Measurements from ENCODE around the gene C8A.

C8A gene

DNA sequence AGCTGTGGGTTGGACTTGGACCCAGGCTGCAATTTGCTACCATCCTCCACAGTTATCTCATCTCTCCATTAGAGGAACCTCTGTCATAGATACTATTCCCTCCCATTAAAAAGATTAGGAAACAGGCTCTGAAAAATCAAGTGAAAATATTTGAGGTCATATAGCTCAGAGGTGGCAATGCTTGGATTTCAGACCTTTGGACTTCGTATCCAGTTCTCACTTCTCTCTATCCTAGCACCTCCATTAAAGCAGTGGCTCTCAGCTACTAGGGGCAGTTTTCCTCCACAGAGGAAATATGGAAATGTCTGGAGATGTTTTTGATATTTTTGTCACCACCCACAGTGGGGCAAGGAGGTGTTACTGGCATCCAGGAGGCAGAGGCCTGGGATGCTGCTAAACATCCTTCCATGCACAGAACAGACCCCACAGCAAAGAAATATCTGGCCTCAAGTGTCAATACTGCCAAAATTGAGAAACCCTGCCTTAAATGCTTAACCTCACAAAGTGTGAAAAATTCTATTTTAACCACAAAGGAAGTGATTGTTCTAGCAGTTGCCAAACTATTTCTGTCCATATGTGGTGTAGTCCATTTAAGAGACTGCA lies 54.1 kb downstream of the C8A start:
- H3K27me3 Mint-ChIP-seq = peaks cover 4 to 23% of the 10 kb centered on the region in 2 donors
- no peak overlapping the region for H3K4me3 Mint-ChIP-seq
- no peaks in the 10 kb centered on the region for H3K9me3 Mint-ChIP-seq
- peak overlapping the region; percentile 15 to 35 for H3K27ac Mint-ChIP-seq
- peaks cover 1 to 14% of the 10 kb centered on the region in 2 donors for H3K4me1 Mint-ChIP-seq (ENCODE audit: low read depth in 2 of 2)
- DNase-seq = no peak
- H3K36me3 Mint-ChIP-seq (ENCODE audit: insufficient read depth) = peaks cover 4% of the 10 kb centered on the region
- ATAC-seq (replicated peaks) = no peak

DNA sequence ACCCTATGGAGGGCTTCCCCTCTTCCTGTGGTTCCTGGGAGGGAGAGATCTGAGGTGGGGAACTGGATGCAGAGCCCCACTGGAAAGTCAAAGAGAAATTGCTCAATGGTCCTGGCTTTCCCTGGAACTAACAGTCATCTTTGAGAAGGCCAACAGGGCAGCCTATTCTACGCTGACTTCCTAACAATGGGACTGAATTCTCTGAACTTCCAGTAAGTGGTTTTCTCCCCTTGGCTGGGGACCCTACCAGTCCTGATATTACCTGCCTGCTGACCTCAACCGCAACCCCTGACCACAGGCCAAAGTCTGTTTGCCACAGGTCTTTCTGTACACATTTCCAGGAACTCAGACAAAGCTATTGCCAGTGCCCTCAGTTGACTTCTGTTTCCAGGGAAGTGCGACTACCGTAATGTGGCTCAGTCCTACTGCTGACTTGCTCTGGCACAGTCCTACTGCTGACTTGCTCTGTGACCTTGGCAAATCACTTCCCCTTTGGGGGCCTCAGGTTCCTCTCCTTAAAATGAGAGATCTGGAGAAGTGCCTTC lies 55.9 kb downstream of the C8A start:
- no peak for DNase-seq
- Mint-ChIP-seq H3K27ac (no peak overlapping the region), H3K4me3 (no peak overlapping the region), H3K36me3 (ENCODE audit: insufficient read depth) (peaks cover 4% of the 10 kb centered on the region), H3K4me1 (ENCODE audit: low read depth in 2 of 2) (peaks cover 1 to 14% of the 10 kb centered on the region in 2 donors), H3K27me3 (peaks cover 0 to 8% of the 10 kb centered on the region in 2 donors), H3K9me3 (no peaks in the 10 kb centered on the region)
- no peak for ATAC-seq (replicated peaks)

DNA sequence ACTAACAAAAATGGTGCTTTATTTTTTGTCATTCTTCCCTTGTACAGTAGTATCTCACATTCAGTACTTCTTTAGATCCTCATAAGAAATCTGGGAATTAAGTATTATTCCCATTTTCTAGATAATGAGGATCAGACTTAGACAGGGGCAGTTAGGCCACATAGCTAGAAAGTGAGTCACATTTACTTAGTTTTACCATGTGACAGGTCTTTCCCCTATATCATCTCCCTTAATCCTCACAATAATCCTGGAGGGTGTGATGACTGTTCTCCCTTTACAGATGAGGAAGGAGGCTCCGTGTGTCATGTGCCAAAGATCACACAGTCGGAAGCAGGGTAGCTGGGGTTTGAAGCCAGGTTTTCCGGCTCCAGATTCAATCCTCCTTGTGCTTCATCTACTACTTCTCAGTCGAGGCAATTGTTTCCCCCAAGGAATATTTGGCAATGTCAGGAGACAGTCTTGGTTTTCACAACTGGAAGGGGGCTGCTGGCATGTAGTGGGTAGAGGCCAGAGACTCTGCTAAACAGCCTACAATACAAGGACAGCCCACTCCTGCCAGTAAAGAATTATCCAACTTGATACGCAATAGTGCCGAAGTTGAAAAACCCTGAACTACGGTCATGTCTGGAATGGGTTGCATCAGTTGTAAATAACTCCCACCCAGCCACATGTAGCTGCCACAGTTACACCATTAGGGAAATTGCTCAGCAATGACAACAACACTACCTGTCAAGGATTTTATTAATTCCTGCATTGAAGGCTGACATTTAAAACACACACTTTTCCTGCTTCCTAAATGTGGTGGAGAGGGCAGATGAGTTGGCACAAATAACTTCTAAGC lies 56.7 kb downstream of the C8A start:
- ATAC-seq (replicated peaks) (no peak), DNase-seq (no peak)
- peaks cover 0 to 8% of the 10 kb centered on the region in 2 donors for H3K27me3 Mint-ChIP-seq
- H3K4me1 Mint-ChIP-seq (ENCODE audit: low read depth in 2 of 2) = peaks cover 1 to 14% of the 10 kb centered on the region in 2 donors
- peaks cover 4% of the 10 kb centered on the region for H3K36me3 Mint-ChIP-seq (ENCODE audit: insufficient read depth)
- no peaks in the 10 kb centered on the region for H3K9me3 Mint-ChIP-seq
- no peak overlapping the region for H3K27ac Mint-ChIP-seq
- no peak overlapping the region for H3K4me3 Mint-ChIP-seq

DNA sequence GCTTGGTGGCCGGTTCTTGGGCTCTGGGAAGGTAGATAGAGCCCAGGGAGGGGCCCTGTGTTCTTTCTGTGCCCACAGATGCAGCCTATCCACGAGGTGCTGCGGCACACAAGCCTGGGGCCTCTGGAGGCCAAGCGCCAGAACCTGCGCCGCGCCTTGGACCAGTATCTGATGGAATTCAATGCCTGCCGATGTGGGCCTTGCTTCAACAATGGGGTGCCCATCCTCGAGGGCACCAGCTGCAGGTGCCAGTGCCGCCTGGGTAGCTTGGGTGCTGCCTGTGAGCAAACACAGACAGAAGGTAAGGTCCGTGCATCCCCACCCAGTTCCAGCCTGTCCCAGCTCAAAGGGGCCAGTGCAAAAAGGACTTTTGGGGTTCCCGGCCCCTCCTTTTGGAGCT lies 57.7 kb downstream of the C8A start:
- Mint-ChIP-seq H3K4me3 (no peak overlapping the region), H3K36me3 (ENCODE audit: insufficient read depth) (peaks cover 5% of the 10 kb centered on the region), H3K4me1 (ENCODE audit: low read depth in 2 of 2) (peaks cover 1 to 14% of the 10 kb centered on the region in 2 donors), H3K27me3 (peaks cover 0 to 8% of the 10 kb centered on the region in 2 donors), H3K27ac (no peak overlapping the region), H3K9me3 (no peaks in the 10 kb centered on the region)
- no peak for DNase-seq
- ATAC-seq (replicated peaks) = no peak

DNA sequence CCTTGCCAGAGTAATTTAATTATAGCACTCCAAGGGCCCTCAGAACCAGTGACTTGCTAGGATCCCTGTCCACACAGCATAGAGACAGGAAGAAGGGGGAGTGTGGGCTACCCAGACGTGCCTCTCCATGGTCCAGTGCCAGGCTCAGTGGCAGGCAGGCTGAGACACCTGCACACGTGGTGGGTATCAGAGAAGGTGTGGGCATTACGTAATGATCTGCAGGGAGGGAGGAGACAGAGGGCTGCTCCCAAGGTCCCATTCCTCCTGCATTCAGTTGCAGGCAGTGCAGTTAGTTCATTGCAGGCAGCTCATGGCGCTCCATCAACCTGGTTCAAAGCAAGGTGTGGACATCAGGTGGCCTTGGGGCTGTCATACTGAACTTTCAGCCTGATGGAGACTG lies 61.4 kb downstream of the C8A start:
- H3K27ac Mint-ChIP-seq = no peak overlapping the region
- peaks cover 3% of the 10 kb centered on the region for H3K36me3 Mint-ChIP-seq (ENCODE audit: insufficient read depth)

DNA sequence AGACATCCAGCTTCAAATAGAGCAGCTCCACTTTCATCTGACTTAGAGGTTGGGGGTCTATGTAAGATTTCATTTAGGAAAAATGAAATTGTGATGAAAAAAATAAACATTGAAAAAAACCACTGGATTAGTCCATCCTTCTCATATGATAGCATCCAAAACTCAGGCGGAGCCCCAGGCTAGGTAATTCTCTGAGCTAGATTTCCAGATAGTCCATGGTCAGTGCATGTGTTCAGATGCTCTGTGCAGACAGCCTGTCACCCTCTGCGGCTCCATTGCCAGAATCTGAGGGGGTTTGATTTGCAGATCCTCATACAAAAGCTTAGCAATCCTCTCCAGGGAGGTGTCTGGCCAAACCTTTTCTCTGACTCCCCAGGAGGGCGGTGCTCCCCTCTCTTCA lies 62.0 kb downstream of the C8A start:
- Mint-ChIP-seq H3K4me1 (ENCODE audit: low read depth in 2 of 2) (no peaks in the 10 kb centered on the region), H3K36me3 (ENCODE audit: insufficient read depth) (peaks cover 3% of the 10 kb centered on the region), H3K27ac (no peak overlapping the region), H3K9me3 (no peaks in the 10 kb centered on the region), H3K27me3 (peaks cover 0 to 8% of the 10 kb centered on the region in 2 donors), H3K4me3 (no peak overlapping the region)
- ATAC-seq (replicated peaks) (no peak), DNase-seq (no peak)

More for the DNA sequence above, 61.4 kb downstream of the C8A start:
- Mint-ChIP-seq H3K9me3 (no peaks in the 10 kb centered on the region), H3K4me1 (ENCODE audit: low read depth in 2 of 2) (no peaks in the 10 kb centered on the region), H3K4me3 (no peak overlapping the region), H3K27me3 (peaks cover 0 to 8% of the 10 kb centered on the region in 2 donors)
- DNase-seq = no peak
- no peak for ATAC-seq (replicated peaks)

DNA sequence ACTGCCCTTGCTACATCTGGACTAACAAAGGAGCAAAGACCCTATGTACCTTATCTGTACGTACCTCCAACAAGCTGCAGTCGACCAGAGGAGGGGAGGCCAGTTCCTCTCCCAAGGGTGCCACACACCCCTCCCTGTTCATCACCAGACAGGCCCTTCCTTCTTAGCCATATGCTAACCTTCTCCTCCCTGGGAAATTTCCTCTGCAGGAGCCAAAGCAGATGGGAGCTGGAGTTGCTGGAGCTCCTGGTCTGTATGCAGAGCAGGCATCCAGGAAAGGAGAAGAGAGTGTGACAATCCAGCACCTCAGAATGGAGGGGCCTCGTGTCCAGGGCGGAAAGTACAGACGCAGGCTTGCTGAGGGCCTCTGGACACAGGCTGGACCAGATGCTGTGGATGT lies 62.8 kb downstream of the C8A start:
- peaks cover 0 to 8% of the 10 kb centered on the region in 2 donors for H3K27me3 Mint-ChIP-seq
- DNase-seq = no peak
- no peaks in the 10 kb centered on the region for H3K9me3 Mint-ChIP-seq
- no peak overlapping the region for H3K4me3 Mint-ChIP-seq
- H3K4me1 Mint-ChIP-seq (ENCODE audit: low read depth in 2 of 2) = no peaks in the 10 kb centered on the region
- H3K36me3 Mint-ChIP-seq (ENCODE audit: insufficient read depth) = peaks cover 3% of the 10 kb centered on the region
- ATAC-seq (replicated peaks) = no peak
- H3K27ac Mint-ChIP-seq = no peak overlapping the region

DNA sequence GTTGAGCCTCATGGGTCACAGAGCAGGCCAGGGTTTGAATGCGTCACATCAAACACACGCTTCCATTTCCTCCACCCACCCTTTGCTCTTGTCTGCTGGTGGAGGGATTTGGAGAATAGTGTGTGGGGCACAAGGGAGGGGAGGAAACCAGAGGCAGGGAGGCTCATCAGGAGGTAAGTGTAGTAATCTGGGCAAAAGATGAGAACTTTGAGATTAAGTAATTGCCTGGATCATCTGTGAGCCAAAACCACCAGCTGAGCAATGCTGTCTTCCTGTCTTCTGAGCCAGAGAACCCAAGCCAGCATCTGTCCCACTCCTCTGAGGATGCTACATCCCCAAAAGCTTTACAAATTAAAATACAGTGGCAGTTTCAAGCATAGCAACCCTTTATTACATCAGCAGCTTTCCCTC lies 66.0 kb downstream of the C8A start:
- Mint-ChIP-seq H3K36me3 (ENCODE audit: insufficient read depth) (peaks cover 3% of the 10 kb centered on the region), H3K4me3 (no peak overlapping the region), H3K9me3 (peaks cover 0 to 3% of the 10 kb centered on the region in 2 donors), H3K27ac (no peak overlapping the region), H3K27me3 (peaks cover 0 to 11% of the 10 kb centered on the region in 2 donors), H3K4me1 (ENCODE audit: low read depth in 2 of 2) (no peaks in the 10 kb centered on the region)
- DNase-seq (no peak), ATAC-seq (replicated peaks) (no peak)

DNA sequence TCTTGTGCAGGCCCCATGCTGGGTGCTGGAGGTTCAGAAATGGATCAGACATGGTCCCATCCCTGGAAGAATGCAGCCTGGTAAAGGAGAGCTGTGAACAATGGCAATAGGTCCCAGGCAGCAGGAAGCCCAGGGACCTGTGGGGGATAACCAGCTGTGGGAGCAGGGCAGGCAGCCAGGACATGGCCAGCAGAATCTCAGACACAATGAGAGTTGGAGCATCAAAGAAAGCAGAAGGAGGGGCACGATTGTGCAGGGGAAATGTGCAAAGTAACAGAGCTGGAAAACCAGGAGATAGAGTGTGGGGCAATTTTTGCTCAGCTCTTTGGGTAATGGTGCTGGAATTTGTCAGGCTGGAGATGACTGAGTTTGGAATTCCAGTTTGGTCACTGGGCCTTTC lies 66.9 kb downstream of the C8A start:
- Mint-ChIP-seq H3K27ac (no peak overlapping the region), H3K27me3 (peaks cover 0 to 11% of the 10 kb centered on the region in 2 donors), H3K4me1 (ENCODE audit: low read depth in 2 of 2) (no peaks in the 10 kb centered on the region), H3K4me3 (no peak overlapping the region), H3K36me3 (ENCODE audit: insufficient read depth) (peaks cover 3% of the 10 kb centered on the region), H3K9me3 (peaks cover 0 to 3% of the 10 kb centered on the region in 2 donors)
- DNase-seq = no peak
- ATAC-seq (replicated peaks) = no peak

DNA sequence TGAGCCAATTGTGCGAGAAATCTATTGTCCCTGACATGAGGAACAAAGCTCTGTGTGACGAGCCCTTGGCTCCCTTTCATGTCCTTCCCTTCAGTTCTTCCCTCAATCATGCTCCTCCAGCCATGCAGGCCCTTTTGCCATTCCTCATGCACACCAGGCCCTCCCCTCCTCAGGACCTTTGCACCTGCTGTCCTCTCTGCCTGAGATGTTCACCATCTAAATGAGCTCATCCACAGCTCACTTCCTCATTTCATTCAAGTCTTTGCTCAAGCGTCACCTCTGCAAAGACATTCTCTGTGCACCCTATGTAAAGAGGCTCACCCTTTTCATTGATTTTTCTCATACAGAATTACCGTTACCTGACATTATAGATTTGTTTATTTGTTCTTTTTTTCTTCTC lies 67.5 kb downstream of the C8A start:
- Mint-ChIP-seq H3K4me1 (ENCODE audit: low read depth in 2 of 2) (no peaks in the 10 kb centered on the region), H3K4me3 (no peak overlapping the region), H3K9me3 (peaks cover 0 to 3% of the 10 kb centered on the region in 2 donors), H3K36me3 (ENCODE audit: insufficient read depth) (peaks cover 3% of the 10 kb centered on the region), H3K27me3 (peaks cover 0 to 11% of the 10 kb centered on the region in 2 donors), H3K27ac (no peak overlapping the region)
- ATAC-seq (replicated peaks) (no peak), DNase-seq (no peak)

DNA sequence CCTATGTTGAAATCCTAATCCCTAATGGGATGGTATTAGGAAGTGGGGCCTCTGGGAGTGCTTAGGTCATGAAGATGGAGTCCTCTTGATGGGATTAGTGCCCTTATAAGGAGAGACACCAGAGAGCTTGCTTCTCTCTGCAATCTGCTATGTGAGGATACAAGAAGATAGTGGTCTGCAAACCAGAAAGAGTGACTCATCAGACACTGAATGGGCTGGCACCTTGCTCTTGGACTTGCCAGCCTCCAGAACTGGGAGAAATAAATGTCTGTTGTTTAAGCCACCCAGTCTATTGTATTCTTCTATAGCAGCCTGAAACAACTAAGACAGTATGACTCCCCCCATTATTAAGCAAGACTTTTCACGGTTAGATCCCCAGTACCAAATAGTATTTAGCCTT lies 67.9 kb downstream of the C8A start:
- H3K27me3 Mint-ChIP-seq = peaks cover 0 to 11% of the 10 kb centered on the region in 2 donors
- no peak overlapping the region for H3K27ac Mint-ChIP-seq

DNA sequence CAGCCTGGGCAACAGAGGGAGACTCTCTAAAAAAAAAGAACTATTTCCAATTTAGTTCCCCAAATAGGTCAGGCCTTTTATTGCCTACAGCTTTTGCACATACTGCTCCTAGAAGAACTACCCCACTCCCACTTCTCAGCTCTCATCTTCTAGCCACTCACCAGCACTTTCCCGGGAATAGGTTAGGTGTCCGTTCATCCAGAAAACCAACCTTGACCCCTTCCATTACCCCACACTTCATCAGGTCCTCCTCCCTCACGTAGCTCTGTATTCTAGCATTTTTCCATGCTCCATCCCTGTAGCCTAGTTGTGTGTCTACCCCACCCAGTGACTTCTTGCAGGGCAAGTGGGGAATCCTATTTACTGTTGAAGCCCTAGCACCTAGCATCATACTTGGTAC lies 68.6 kb downstream of the C8A start:
- no peak overlapping the region for H3K27ac Mint-ChIP-seq
- DNase-seq (no peak), ATAC-seq (replicated peaks) (no peak)
- peaks cover 0 to 11% of the 10 kb centered on the region in 2 donors for H3K27me3 Mint-ChIP-seq
- peaks cover 0 to 3% of the 10 kb centered on the region in 2 donors for H3K9me3 Mint-ChIP-seq
- H3K36me3 Mint-ChIP-seq (ENCODE audit: insufficient read depth) = no peaks in the 10 kb centered on the region
- no peak overlapping the region for H3K4me3 Mint-ChIP-seq
- H3K4me1 Mint-ChIP-seq (ENCODE audit: low read depth in 2 of 2) = no peaks in the 10 kb centered on the region

More for the DNA sequence above, 67.9 kb downstream of the C8A start:
- no peak overlapping the region for H3K4me3 Mint-ChIP-seq
- no peaks in the 10 kb centered on the region for H3K4me1 Mint-ChIP-seq (ENCODE audit: low read depth in 2 of 2)
- ATAC-seq (replicated peaks) = no peak
- H3K36me3 Mint-ChIP-seq (ENCODE audit: insufficient read depth) = peaks cover under 1% of the 10 kb centered on the region
- peaks cover 0 to 3% of the 10 kb centered on the region in 2 donors for H3K9me3 Mint-ChIP-seq
- no peak for DNase-seq

DNA sequence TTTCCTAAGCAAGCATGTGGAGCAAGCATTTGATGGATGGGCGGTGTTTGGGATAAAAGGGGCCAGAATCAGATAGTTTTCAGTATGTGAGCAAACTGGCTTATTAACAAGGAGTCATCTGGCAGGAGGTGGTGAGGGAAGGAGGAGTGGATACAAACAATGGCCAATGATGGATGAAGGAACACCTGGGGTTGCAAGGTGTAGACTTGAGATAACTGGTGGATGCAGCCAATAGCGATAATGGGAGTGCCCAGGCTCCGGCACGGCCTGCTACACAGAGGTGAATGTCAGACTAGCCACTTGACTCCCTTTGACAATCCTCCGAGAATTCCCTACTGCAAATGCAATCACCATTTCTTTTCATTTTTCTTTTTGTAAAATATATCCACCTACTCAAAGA lies 69.5 kb downstream of the C8A start:
- ATAC-seq (replicated peaks) (no peak), DNase-seq (no peak)
- H3K36me3 Mint-ChIP-seq (ENCODE audit: insufficient read depth) = no peaks in the 10 kb centered on the region
- no peaks in the 10 kb centered on the region for H3K4me1 Mint-ChIP-seq (ENCODE audit: low read depth in 2 of 2)
- no peak overlapping the region for H3K27ac Mint-ChIP-seq
- peaks cover 0 to 5% of the 10 kb centered on the region in 2 donors for H3K9me3 Mint-ChIP-seq
- peaks cover 0 to 11% of the 10 kb centered on the region in 2 donors for H3K27me3 Mint-ChIP-seq
- no peak overlapping the region for H3K4me3 Mint-ChIP-seq

DNA sequence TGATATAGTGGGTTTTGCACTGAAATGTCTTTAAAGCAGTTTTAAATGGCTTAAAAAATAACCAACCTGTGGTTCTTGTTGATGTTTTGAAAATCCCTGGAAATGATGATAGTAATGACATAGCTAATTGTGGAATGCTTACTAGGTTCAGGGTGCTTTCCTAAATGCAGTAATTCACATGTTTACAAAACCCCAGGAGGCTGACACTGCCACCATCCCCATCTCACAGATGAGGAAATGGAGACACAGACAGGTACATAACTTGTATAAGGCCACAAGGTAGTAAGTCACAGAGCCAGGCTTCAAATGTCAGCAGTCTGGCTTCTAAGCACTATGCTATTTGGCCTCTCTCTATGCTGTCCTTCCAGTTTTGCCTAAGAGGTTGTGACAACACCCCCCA lies 70.6 kb downstream of the C8A start:
- ATAC-seq (replicated peaks) (no peak), DNase-seq (no peak)
- no peak overlapping the region for H3K4me3 Mint-ChIP-seq
- no peak overlapping the region for H3K27ac Mint-ChIP-seq
- peaks cover 6 to 7% of the 10 kb centered on the region in 2 donors for H3K9me3 Mint-ChIP-seq
- peaks cover 0 to 11% of the 10 kb centered on the region in 2 donors for H3K27me3 Mint-ChIP-seq
- no peaks in the 10 kb centered on the region for H3K36me3 Mint-ChIP-seq (ENCODE audit: insufficient read depth)
- no peaks in the 10 kb centered on the region for H3K4me1 Mint-ChIP-seq (ENCODE audit: low read depth in 2 of 2)
